ENCODE measurements around the gene ZC2HC1B. TPM values are rescaled to one million over a fixed set of nuclear protein-coding genes. Genes with fewer than 3 reads are reported as not detected.

ZC2HC1B gene
- total and polyA plus RNA-seq, 4 donors: not detected

- H3K27me3 ChIP-seq (ENCODE audit: control insufficient read depth in 4 of 4, insufficient read depth in 4 of 4, low read length in 3 of 4): no peaks in the 10 kb centered on the region
- H3K4me1 ChIP-seq (ENCODE audit: control insufficient read depth in 4 of 4, insufficient read depth in 4 of 4, low read length in 3 of 4): no peaks in the 10 kb centered on the region
- no peak for DNase-seq (ENCODE audit: low spot score)
- H3K36me3 ChIP-seq (ENCODE audit: control insufficient read depth in 4 of 4, insufficient read depth in 3 of 4, low read depth in 1 of 4, low read length in 3 of 4): no peaks in the 10 kb centered on the region
- no peak for TF ChIP-seq JUND (IDR thresholded peaks at IDR 0.05)
- no peak for TF ChIP-seq CTCF (IDR thresholded peaks at IDR 0.05; ENCODE audit: low read depth, low read length, missing input control)
- TF ChIP-seq GABPA (IDR thresholded peaks at IDR 0.05 in 1 of 2, conservative IDR thresholded peaks at IDR 0.05 in 1 of 2): no peak
- TF ChIP-seq HNF4G (IDR thresholded peaks at IDR 0.05): no peak
- no peak for TF ChIP-seq REST (IDR thresholded peaks at IDR 0.05)
- TF ChIP-seq FOXA2 (IDR thresholded peaks at IDR 0.05): no peak
- no peak for TF ChIP-seq MAX (IDR thresholded peaks at IDR 0.05)
- no peak for TF ChIP-seq RAD21 (IDR thresholded peaks at IDR 0.05)
- TF ChIP-seq FOXA1 (IDR thresholded peaks at IDR 0.05): no peak
- no peak for TF ChIP-seq RXRA (IDR thresholded peaks at IDR 0.05)
- TF ChIP-seq HNF4A (conservative IDR thresholded peaks at IDR 0.05): no peak
- TF ChIP-seq ATF3 (IDR thresholded peaks at IDR 0.05): no peak
- TF ChIP-seq NR2F2 (IDR thresholded peaks at IDR 0.05): no peak
- no peak for TF ChIP-seq TAF1 (conservative IDR thresholded peaks at IDR 0.05)
- no peak for TF ChIP-seq SP1 (IDR thresholded peaks at IDR 0.05)
- no peak for TF ChIP-seq YY1 (IDR thresholded peaks at IDR 0.05)
- no peak overlapping the region for H3K4me3 ChIP-seq (ENCODE audit: low read depth in 1 of 3, low read length in 3 of 3)
- H3K27ac ChIP-seq (ENCODE audit: low read depth in 1 of 2, low read length in 2 of 2): no peak overlapping the region
- WGBS: 100% methylated on average over 1 of the region's 1 CpG
- no peaks in the 10 kb centered on the region for H3K9me3 ChIP-seq (ENCODE audit: control insufficient read depth in 4 of 4, low read length in 3 of 4)
- H3K9ac ChIP-seq (ENCODE audit: low read depth in 1 of 2, low read length in 2 of 2): no peak overlapping the region
Observed at GRCh38 chr6:143885116-143885515, 20.8 kb downstream of the ZC2HC1B start.

- no peaks in the 10 kb centered on the region for H3K4me1 ChIP-seq (ENCODE audit: control insufficient read depth in 4 of 4, insufficient read depth in 4 of 4, low read length in 3 of 4)
- no peak overlapping the region for H3K4me3 ChIP-seq (ENCODE audit: low read depth in 1 of 3, low read length in 3 of 3)
- no peak for TF ChIP-seq ATF3 (IDR thresholded peaks at IDR 0.05)
- no peak for TF ChIP-seq MAX (IDR thresholded peaks at IDR 0.05)
- TF ChIP-seq REST (IDR thresholded peaks at IDR 0.05): no peak
- no peaks in the 10 kb centered on the region for H3K9me3 ChIP-seq (ENCODE audit: control insufficient read depth in 4 of 4, low read length in 3 of 4)
- DNase-seq (ENCODE audit: low spot score): no peak
- H3K9ac ChIP-seq (ENCODE audit: low read depth in 1 of 2, low read length in 2 of 2): no peak overlapping the region
- H3K27ac ChIP-seq (ENCODE audit: low read depth in 1 of 2, low read length in 2 of 2): no peak overlapping the region
- no peaks in the 10 kb centered on the region for H3K36me3 ChIP-seq (ENCODE audit: control insufficient read depth in 4 of 4, insufficient read depth in 3 of 4, low read depth in 1 of 4, low read length in 3 of 4)
- WGBS: 99% methylated on average over 1 of the region's 1 CpG
- H3K27me3 ChIP-seq (ENCODE audit: control insufficient read depth in 4 of 4, insufficient read depth in 4 of 4, low read length in 3 of 4): no peaks in the 10 kb centered on the region
Observed at GRCh38 chr6:143894655-143895054, 30.4 kb downstream of the ZC2HC1B start.

All from liver (tissue), 9 donors.